BLaER1 (cell line): ENCODE data around the gene GABRB2.

Experiments
- H3K27ac ChIP-seq: shearing (Covaris generic); formaldehyde crosslinking; 2 replicates; pipeline ENCODE4 v1.8.1; 2022
- H3K27me3 ChIP-seq: shearing (Covaris generic); formaldehyde crosslinking; 2 replicates; pipeline ENCODE4 v1.8.1; 2022
- H3K36me3 ChIP-seq: shearing (Covaris generic); formaldehyde crosslinking; 2 replicates; pipeline ENCODE4 v1.8.1; 2022
- H3K4me1 ChIP-seq: shearing (Covaris generic); formaldehyde crosslinking; 2 replicates; pipeline ENCODE4 v1.8.1; 2022
- H3K4me2 ChIP-seq: shearing (Covaris generic); formaldehyde crosslinking; 2 replicates; pipeline ENCODE4 v1.8.1; 2022
- H3K4me3 ChIP-seq: shearing (Covaris generic); formaldehyde crosslinking; 2 replicates; pipeline ENCODE4 v1.8.1; 2022
- H3K9ac ChIP-seq: shearing (Covaris generic); formaldehyde crosslinking; 2 replicates; pipeline ENCODE4 v1.8.1; 2022
- H3K9me3 ChIP-seq: shearing (Covaris generic); formaldehyde crosslinking; 2 replicates; pipeline ENCODE4 v1.8.1; 2022
- H4K20me1 ChIP-seq: shearing (Covaris generic); formaldehyde crosslinking; 2 replicates; pipeline ENCODE4 v1.8.1; 2022
- Cebpa-rat ChIP-seq: shearing (Covaris generic); IDR thresholded peaks from 2 replicates; pipeline ENCODE4 v1.8.1; 2022

The GABRB2 gene

GRCh38 chr5:161369022-161369421 lies 177.5 kb downstream of the GABRB2 start:
- TF ChIP-seq Cebpa-rat: no peak

GRCh38 chr5:161358446-161358845 lies 188.1 kb downstream of the GABRB2 start:
- H3K4me3 ChIP-seq: no peak overlapping the region
- H3K27ac ChIP-seq: no peak overlapping the region
- no peak for TF ChIP-seq Cebpa-rat
- H3K27me3 ChIP-seq: no peaks in the 10 kb centered on the region
- no peak overlapping the region for H3K4me2 ChIP-seq
- no peaks in the 10 kb centered on the region for H3K9me3 ChIP-seq
- no peaks in the 10 kb centered on the region for H3K36me3 ChIP-seq
- no peaks in the 10 kb centered on the region for H3K4me1 ChIP-seq
- no peak overlapping the region for H3K9ac ChIP-seq
- no peaks in the 10 kb centered on the region for H4K20me1 ChIP-seq

More at GRCh38 chr5:161369022-161369421, 177.5 kb downstream of the GABRB2 start:
- H3K27me3 ChIP-seq: no peaks in the 10 kb centered on the region
- no peak overlapping the region for H3K4me2 ChIP-seq
- no peak overlapping the region for H3K4me3 ChIP-seq
- no peak overlapping the region for H3K9ac ChIP-seq
- H3K27ac ChIP-seq: no peak overlapping the region
- no peaks in the 10 kb centered on the region for H3K9me3 ChIP-seq
- H3K4me1 ChIP-seq: no peaks in the 10 kb centered on the region
- no peaks in the 10 kb centered on the region for H4K20me1 ChIP-seq
- no peaks in the 10 kb centered on the region for H3K36me3 ChIP-seq

GRCh38 chr5:161344234-161344633 lies 202.3 kb downstream of the GABRB2 start:
- Histone ChIP-seq H4K20me1 (no peaks in the 10 kb centered on the region), H3K4me1 (no peaks in the 10 kb centered on the region), H3K4me3 (no peak overlapping the region), H3K4me2 (no peak overlapping the region), H3K36me3 (no peaks in the 10 kb centered on the region), H3K9me3 (no peaks in the 10 kb centered on the region), H3K27ac (no peak overlapping the region), H3K27me3 (no peaks in the 10 kb centered on the region), H3K9ac (no peak overlapping the region)
- no peak for TF ChIP-seq Cebpa-rat

GRCh38 chr5:161342886-161343285 lies 203.6 kb downstream of the GABRB2 start:
- Histone ChIP-seq H3K9ac (no peak overlapping the region), H3K4me1 (no peaks in the 10 kb centered on the region), H3K27me3 (no peaks in the 10 kb centered on the region), H3K4me2 (no peak overlapping the region), H3K27ac (no peak overlapping the region), H4K20me1 (no peaks in the 10 kb centered on the region), H3K9me3 (no peaks in the 10 kb centered on the region), H3K36me3 (no peaks in the 10 kb centered on the region), H3K4me3 (no peak overlapping the region)
- no peak for TF ChIP-seq Cebpa-rat

GRCh38 chr5:161340012-161340411 lies 206.5 kb downstream of the GABRB2 start:
- H3K4me1 ChIP-seq: no peaks in the 10 kb centered on the region
- H3K4me2 ChIP-seq: no peak overlapping the region
- TF ChIP-seq Cebpa-rat: no peak

GRCh38 chr5:161333194-161333880 lies 213.2 kb downstream of the GABRB2 start:
- Histone ChIP-seq H3K4me3 (no peak overlapping the region), H3K4me1 (no peaks in the 10 kb centered on the region), H3K27ac (no peak overlapping the region)

More at GRCh38 chr5:161340012-161340411, 206.5 kb downstream of the GABRB2 start:
- H3K36me3 ChIP-seq: no peaks in the 10 kb centered on the region
- no peaks in the 10 kb centered on the region for H3K9me3 ChIP-seq
- no peak overlapping the region for H3K27ac ChIP-seq
- H3K4me3 ChIP-seq: no peak overlapping the region
- no peak overlapping the region for H3K9ac ChIP-seq
- H3K27me3 ChIP-seq: no peaks in the 10 kb centered on the region
- no peaks in the 10 kb centered on the region for H4K20me1 ChIP-seq

GRCh38 chr5:161332343-161332742 lies 214.2 kb downstream of the GABRB2 start:
- TF ChIP-seq Cebpa-rat: no peak
- no peak overlapping the region for H3K4me2 ChIP-seq
- H3K27ac ChIP-seq: no peak overlapping the region
- H3K27me3 ChIP-seq: no peaks in the 10 kb centered on the region
- H3K4me1 ChIP-seq: no peaks in the 10 kb centered on the region
- H4K20me1 ChIP-seq: no peaks in the 10 kb centered on the region
- H3K9ac ChIP-seq: no peak overlapping the region
- no peaks in the 10 kb centered on the region for H3K36me3 ChIP-seq
- peaks cover 4% of the 10 kb centered on the region for H3K9me3 ChIP-seq
- H3K4me3 ChIP-seq: no peak overlapping the region

More at GRCh38 chr5:161333194-161333880, 213.2 kb downstream of the GABRB2 start:
- no peak for TF ChIP-seq Cebpa-rat
- Histone ChIP-seq H3K27me3 (no peaks in the 10 kb centered on the region), H3K9ac (no peak overlapping the region), H3K9me3 (peaks cover 4% of the 10 kb centered on the region), H3K36me3 (no peaks in the 10 kb centered on the region), H3K4me2 (no peak overlapping the region), H4K20me1 (no peaks in the 10 kb centered on the region)

GRCh38 chr5:161314033-161314432 lies 232.5 kb downstream of the GABRB2 start:
- no peak overlapping the region for H3K9ac ChIP-seq
- no peak overlapping the region for H3K27ac ChIP-seq
- H3K9me3 ChIP-seq: no peaks in the 10 kb centered on the region
- peak overlapping the region; percentile 23; the same call in 1 of the 2 replicates for H3K4me2 ChIP-seq
- no peaks in the 10 kb centered on the region for H3K36me3 ChIP-seq
- TF ChIP-seq Cebpa-rat: no peak
- H3K4me1 ChIP-seq: peaks cover 13% of the 10 kb centered on the region
- H4K20me1 ChIP-seq: no peaks in the 10 kb centered on the region
- no peaks in the 10 kb centered on the region for H3K27me3 ChIP-seq
- H3K4me3 ChIP-seq: no peak overlapping the region

GRCh38 chr5:161312882-161313281 lies 233.6 kb downstream of the GABRB2 start:
- no peak for TF ChIP-seq Cebpa-rat
- H3K27me3 ChIP-seq: no peaks in the 10 kb centered on the region
- no peaks in the 10 kb centered on the region for H4K20me1 ChIP-seq
- H3K4me2 ChIP-seq: no peak overlapping the region
- H3K9me3 ChIP-seq: no peaks in the 10 kb centered on the region; the same call in 1 of the 2 replicates
- H3K36me3 ChIP-seq: no peaks in the 10 kb centered on the region
- H3K9ac ChIP-seq: no peak overlapping the region
- H3K4me1 ChIP-seq: peaks cover 13% of the 10 kb centered on the region
- no peak overlapping the region for H3K4me3 ChIP-seq
- H3K27ac ChIP-seq: no peak overlapping the region

- TF ChIP-seq Cebpa-rat: no peak
- Histone ChIP-seq H3K9me3 (no peaks in the 10 kb centered on the region; the same call in 1 of the 2 replicates), H3K27ac (no peak overlapping the region), H3K36me3 (no peaks in the 10 kb centered on the region), H4K20me1 (no peaks in the 10 kb centered on the region), H3K9ac (no peak overlapping the region), H3K4me2 (no peak overlapping the region), H3K4me1 (peaks cover 8% of the 10 kb centered on the region), H3K27me3 (no peaks in the 10 kb centered on the region), H3K4me3 (no peak overlapping the region)
These were observed 234.6 kb downstream of the GABRB2 start for GRCh38 chr5:161311965-161312364.
